DND-41 (cell line): ENCODE results near the gene IFNG.

Experiments used
- ATAC-seq: fragments of 200-7000 bp; cut with Tn5 transposase; 3 replicates; pipeline ENCODE4 v1.9.1; 2021; ENCODE audit warnings: low read depth; ENCODE audit not compliant: insufficient read depth
- DNase-seq: peaks from one replicate; pipeline ENCODE4 v3.0.0-alpha.2; 2020
- H2AFZ ChIP-seq: 2 replicates; pipeline ENCODE4 v1.6.0; 2012; ENCODE audit warnings: low read depth, low read length
- H3K27ac ChIP-seq: 2 replicates; pipeline ENCODE4 v1.5.1; 2012; ENCODE audit warnings: low read length, inconsistent platforms
- H3K27me3 ChIP-seq: fragments of 200-600 bp; sonication (generic); 2 replicates; pipeline ENCODE4 v1.6.0; 2012; ENCODE audit warnings: low read length, mild to moderate bottlenecking, inconsistent platforms; ENCODE audit not compliant: insufficient read depth, poor library complexity
- H3K36me3 ChIP-seq: 2 replicates; pipeline ENCODE4 v1.5.1; 2012; ENCODE audit warnings: low read length, inconsistent platforms; ENCODE audit not compliant: insufficient read depth
- H3K4me1 ChIP-seq: 2 replicates; pipeline ENCODE4 v1.5.1; 2012; ENCODE audit warnings: mild to moderate bottlenecking, low read length; ENCODE audit not compliant: insufficient read depth
- H3K4me2 ChIP-seq: 2 replicates; pipeline ENCODE4 v1.6.0; 2012; ENCODE audit warnings: mild to moderate bottlenecking, moderate library complexity, low read length, inconsistent platforms; ENCODE audit not compliant: insufficient read depth
- H3K4me3 ChIP-seq, 2 experiments: fragments of 200-600 bp in 1 of 2; shearing (Covaris generic) in 1 of 2; 2 replicates each; pipeline ENCODE4 v1.5.1; 2012 to 2016; ENCODE audit warnings: inconsistent platforms in 2 of 2, low read length in 2 of 2, mild to moderate bottlenecking in 2 of 2, low read depth in 1 of 2, moderate library complexity in 1 of 2
- H3K79me2 ChIP-seq: 2 replicates; pipeline ENCODE4 v1.6.0; 2012; ENCODE audit warnings: low read length, inconsistent platforms; ENCODE audit not compliant: insufficient read depth
- H3K9ac ChIP-seq: 2 replicates; pipeline ENCODE4 v1.6.0; 2012; ENCODE audit warnings: low read depth, mild to moderate bottlenecking, inconsistent platforms, low read length, moderate library complexity
- H3K9me3 ChIP-seq: 2 replicates; pipeline ENCODE4 v1.5.1; 2012; ENCODE audit warnings: low read length, moderate library complexity, mild to moderate bottlenecking, inconsistent platforms; ENCODE audit not compliant: insufficient read depth, severe bottlenecking
- H4K20me1 ChIP-seq: 2 replicates; pipeline ENCODE4 v1.6.0; 2012; ENCODE audit warnings: low read length; ENCODE audit not compliant: insufficient read depth
- EZH2 ChIP-seq: IDR thresholded peaks from 3 replicates; pipeline ENCODE4 v1.6.1; 2012; ENCODE audit warnings: borderline replicate concordance, low read depth, mild to moderate bottlenecking, moderate library complexity, low read length, inconsistent platforms; ENCODE audit not compliant: severe bottlenecking
- TF ChIP-seq, protein P1 (sequence below): IDR thresholded peaks from 2 replicates; pipeline ENCODE4 v1.5.1; 2012; ENCODE audit warnings: borderline replicate concordance, low read length, moderate library complexity, mild to moderate bottlenecking; ENCODE audit not compliant: poor library complexity, severe bottlenecking; ENCODE audit errors: extremely low read depth

Gene IFNG

DNA sequence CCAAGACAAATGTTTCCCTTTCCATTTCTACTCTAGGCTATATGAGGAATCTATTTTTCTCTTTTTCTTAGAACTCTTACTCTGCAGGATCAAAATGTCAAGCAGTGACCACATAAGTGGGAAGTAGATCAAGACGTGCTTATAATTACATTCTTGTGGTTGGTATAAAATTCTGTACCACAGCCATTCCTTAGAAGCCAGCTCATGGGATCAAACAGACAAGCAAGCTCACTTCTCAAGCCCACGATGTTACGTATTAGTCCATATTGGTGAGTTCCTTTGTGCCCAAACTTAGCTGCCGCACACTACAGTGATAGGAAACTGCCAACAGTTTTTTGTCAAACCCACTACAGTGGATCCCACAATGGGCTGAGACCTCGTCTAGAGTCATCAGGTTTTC, 53.4 kb downstream of the IFNG start:
- no peak for ATAC-seq
- Histone ChIP-seq H3K27me3 (no peaks in the 10 kb centered on the region), H3K4me3 (no peak overlapping the region), H2AFZ (no peak overlapping the region), H3K36me3 (no peaks in the 10 kb centered on the region), H3K9ac (no peak overlapping the region), H4K20me1 (no peaks in the 10 kb centered on the region), H3K27ac (no peak overlapping the region), H3K79me2 (no peaks in the 10 kb centered on the region), H3K4me2 (no peak overlapping the region), H3K9me3 (no peaks in the 10 kb centered on the region), H3K4me1 (no peaks in the 10 kb centered on the region)
- no peak for TF ChIP-seq EZH2
- TF ChIP-seq, protein P1, sequence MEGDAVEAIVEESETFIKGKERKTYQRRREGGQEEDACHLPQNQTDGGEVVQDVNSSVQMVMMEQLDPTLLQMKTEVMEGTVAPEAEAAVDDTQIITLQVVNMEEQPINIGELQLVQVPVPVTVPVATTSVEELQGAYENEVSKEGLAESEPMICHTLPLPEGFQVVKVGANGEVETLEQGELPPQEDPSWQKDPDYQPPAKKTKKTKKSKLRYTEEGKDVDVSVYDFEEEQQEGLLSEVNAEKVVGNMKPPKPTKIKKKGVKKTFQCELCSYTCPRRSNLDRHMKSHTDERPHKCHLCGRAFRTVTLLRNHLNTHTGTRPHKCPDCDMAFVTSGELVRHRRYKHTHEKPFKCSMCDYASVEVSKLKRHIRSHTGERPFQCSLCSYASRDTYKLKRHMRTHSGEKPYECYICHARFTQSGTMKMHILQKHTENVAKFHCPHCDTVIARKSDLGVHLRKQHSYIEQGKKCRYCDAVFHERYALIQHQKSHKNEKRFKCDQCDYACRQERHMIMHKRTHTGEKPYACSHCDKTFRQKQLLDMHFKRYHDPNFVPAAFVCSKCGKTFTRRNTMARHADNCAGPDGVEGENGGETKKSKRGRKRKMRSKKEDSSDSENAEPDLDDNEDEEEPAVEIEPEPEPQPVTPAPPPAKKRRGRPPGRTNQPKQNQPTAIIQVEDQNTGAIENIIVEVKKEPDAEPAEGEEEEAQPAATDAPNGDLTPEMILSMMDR: no peak
- no peak for DNase-seq
